Activated CD8-positive, alpha-beta T cell treated with anti-CD3 and anti-CD28 coated beads, Interleukin-2, amount 10 ng/mL, durations not matched to agents 7 days and 5 days (primary cell): Measurements from ENCODE around the gene CD44. TPM values are rescaled to one million over a fixed set of nuclear protein-coding genes. Genes with fewer than 3 reads are reported as not detected.
"Not testable (repeated sequence)": the region's sequence is repeated elsewhere in the genome, so short reads cannot be mapped to it uniquely, and the experiment has no call there.

Source experiments
- ATAC-seq: fragments of 150-1000 bp; cut with Tn5 transposase; one replicate; pipeline ENCODE4 v1.10.0; 2021; ENCODE audit warnings: moderate library complexity
- CTCF ChIA-PET: fragments of 350-600 bp; sonication (Branson Sonifier 250); formaldehyde crosslinking; loops from one replicate; lab custom pipeline; 2021; ENCODE audit warnings: antibody characterized with exemption; lab: Charles Lee
- POLR2A ChIA-PET: fragments of 350-600 bp; sonication (Branson Sonifier 250); formaldehyde crosslinking; loops from one replicate; lab custom pipeline; 2021; ENCODE audit warnings: antibody characterized with exemption; lab: Charles Lee
- DNase-seq: peaks from one replicate; pipeline ENCODE4 v3.0.0-alpha.2; 2020
- H3K27ac Mint-ChIP-seq: one replicate; pipeline ENCODE4 v1.8.0; 2021; ENCODE audit warnings: mild to moderate bottlenecking, mixed read lengths
- H3K27me3 Mint-ChIP-seq: one replicate; pipeline ENCODE4 v1.8.0; 2021; ENCODE audit warnings: low read depth, mixed read lengths
- H3K36me3 Mint-ChIP-seq: one replicate; pipeline ENCODE4 v1.8.0; 2021; ENCODE audit warnings: low read depth, mixed read lengths
- H3K4me1 Mint-ChIP-seq: one replicate; pipeline ENCODE4 v1.8.0; 2021; ENCODE audit warnings: low read depth, mixed read lengths
- H3K4me3 Mint-ChIP-seq: one replicate; pipeline ENCODE4 v1.8.0; 2021; ENCODE audit warnings: mild to moderate bottlenecking, mixed read lengths
- H3K9me3 Mint-ChIP-seq: one replicate; pipeline ENCODE4 v1.8.0; 2022; ENCODE audit warnings: mixed read lengths; ENCODE audit not compliant: insufficient read depth
- total RNA-seq, 2 experiments: library from RNA; stranded (reverse); gene quantifications; one replicate each; pipeline ENCODE4 v1.2.3, GENCODE V29; 2021

CD44 gene
- total RNA-seq, 2 experiments from 2014 or later: 398 to 399 TPM

DNA sequence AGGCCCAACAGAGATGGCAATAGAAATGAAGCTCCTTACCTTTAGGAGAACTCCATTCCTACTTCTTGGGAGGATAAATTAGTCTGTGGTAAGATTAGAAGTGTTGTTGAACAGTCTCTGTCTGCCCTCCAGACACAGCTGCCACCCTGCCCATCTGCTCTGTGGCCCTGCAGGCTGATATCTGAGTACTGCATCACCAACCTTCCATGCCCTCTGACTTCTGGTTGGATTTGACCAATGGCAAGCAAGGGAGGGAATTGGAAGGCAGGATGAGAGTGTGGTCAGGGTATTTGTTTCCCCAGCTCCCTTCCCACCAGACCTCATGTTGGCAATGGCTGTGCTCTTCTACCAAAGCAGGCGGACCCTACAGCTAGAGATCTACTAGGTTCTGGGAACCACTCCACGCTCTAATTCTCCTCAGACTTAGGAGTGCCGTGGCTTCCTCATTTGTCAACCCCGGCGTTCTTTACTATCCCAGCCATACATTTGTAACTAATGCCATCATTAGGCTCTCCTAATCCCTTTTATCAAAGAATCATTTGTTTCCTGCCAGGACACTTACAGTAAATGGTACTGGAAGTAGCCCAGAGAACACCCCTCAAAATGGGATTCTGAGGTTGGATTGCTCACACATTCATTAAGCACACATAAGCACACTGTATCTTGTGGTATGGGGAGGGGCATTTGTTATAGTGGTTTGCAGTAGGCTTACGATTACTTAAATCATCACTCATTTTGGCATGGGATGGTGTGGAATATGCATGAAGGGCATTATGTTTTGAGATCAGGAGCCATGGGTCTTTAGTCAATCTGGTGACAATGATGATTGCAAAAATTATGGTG is 35.4 kb upstream of the CD44 start:
- Mint-ChIP-seq H3K4me3 (no peak overlapping the region), H3K27me3 (no peaks in the 10 kb centered on the region), H3K4me1 (peaks cover 30% of the 10 kb centered on the region), H3K36me3 (no peaks in the 10 kb centered on the region), H3K9me3 (no peaks in the 10 kb centered on the region), H3K27ac (no peak overlapping the region)
- POLR2A ChIA-PET: interaction anchor here (0.6 to 0.7 kb wide), 2 partner anchors 36 to 162 kb away, joined by 3 read pairs; partner anchors contain the start of gene CD44
- CTCF ChIA-PET: no interaction called here
- ATAC-seq (no peak), DNase-seq (no peak)

GRCh38 chr11:35104655-35105054 is 34.3 kb upstream of the CD44 start:
- H3K36me3 Mint-ChIP-seq: no peaks in the 10 kb centered on the region
- no peak overlapping the region for H3K4me3 Mint-ChIP-seq
- DNase-seq: no peak
- H3K9me3 Mint-ChIP-seq: no peaks in the 10 kb centered on the region
- ATAC-seq: no peak
- CTCF ChIA-PET: no interaction called here
- no peaks in the 10 kb centered on the region for H3K27me3 Mint-ChIP-seq
- POLR2A ChIA-PET: interaction anchor here (1.0 kb wide), 1 partner anchor 14 kb away, joined by 5 read pairs; no protein-coding TSS in a partner anchor
- H3K27ac Mint-ChIP-seq: no peak overlapping the region
- peaks cover 31% of the 10 kb centered on the region for H3K4me1 Mint-ChIP-seq

DNA sequence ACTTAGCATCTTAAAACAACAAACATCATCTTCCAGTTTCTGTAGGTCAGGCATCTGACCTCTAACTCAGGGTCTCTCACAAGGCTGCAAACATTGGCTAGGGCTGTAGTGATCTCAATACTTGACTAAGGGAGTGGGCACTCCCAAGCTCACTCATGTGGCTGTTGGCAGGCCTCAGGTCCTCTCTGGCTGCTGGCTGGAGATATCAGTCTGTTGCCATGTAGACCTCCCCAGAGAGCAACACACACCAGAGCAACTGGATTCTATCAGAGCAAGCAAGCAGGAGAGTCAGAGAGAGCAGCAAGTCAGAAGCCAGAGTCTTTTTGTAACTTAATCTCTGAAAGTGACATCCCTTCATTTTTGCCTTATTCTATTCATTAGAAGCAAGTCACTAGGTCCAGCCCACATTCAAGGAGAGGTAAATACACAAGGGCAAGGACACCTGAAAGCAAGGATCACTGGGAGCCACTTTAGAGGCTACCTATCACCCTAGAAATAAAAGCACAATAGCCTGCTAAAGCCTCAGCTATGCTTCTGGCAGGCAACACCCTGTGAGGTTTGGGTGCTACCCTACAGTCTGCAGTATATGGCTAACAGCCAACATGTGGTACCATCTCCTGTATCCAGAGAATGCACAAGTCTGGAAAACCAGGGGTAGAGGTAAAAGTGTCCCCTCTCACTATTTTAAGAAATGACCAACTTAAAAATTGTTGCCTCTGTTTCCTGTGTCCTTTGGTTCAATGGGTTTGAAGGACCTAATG is 33.5 kb upstream of the CD44 start:
- Mint-ChIP-seq H3K27me3 (no peaks in the 10 kb centered on the region), H3K4me1 (peaks cover 39% of the 10 kb centered on the region), H3K27ac (no peak overlapping the region), H3K4me3 (no peak overlapping the region), H3K9me3 (no peaks in the 10 kb centered on the region), H3K36me3 (no peaks in the 10 kb centered on the region)
- CTCF ChIA-PET: no interaction called here
- POLR2A ChIA-PET: interaction anchor here (1.0 kb wide), 1 partner anchor 13 kb away, joined by 5 read pairs; no protein-coding TSS in a partner anchor
- ATAC-seq (no peak), DNase-seq (no peak)

- POLR2A ChIA-PET: no interaction called here
- Mint-ChIP-seq H3K27me3 (no peaks in the 10 kb centered on the region), H3K27ac (peak overlapping the region; percentile 34), H3K36me3 (no peaks in the 10 kb centered on the region), H3K4me1 (peaks cover 50% of the 10 kb centered on the region), H3K9me3 (no peaks in the 10 kb centered on the region), H3K4me3 (peak overlapping the region; percentile 7)
- DNase-seq (no peak), ATAC-seq (peak; percentile 74)
- CTCF ChIA-PET: interaction anchor here (1.4 kb wide), 1 partner anchor 93 kb away, joined by 3 read pairs; no protein-coding TSS in a partner anchor
Observed at GRCh38 chr11:35106595-35106994, 32.4 kb upstream of the CD44 start.

GRCh38 chr11:35107861-35108260 is 31.1 kb upstream of the CD44 start:
- H3K9me3 Mint-ChIP-seq: no peaks in the 10 kb centered on the region
- no peak overlapping the region for H3K27ac Mint-ChIP-seq
- no peak overlapping the region for H3K4me3 Mint-ChIP-seq
- ChIA-PET POLR2A (no interaction called here), CTCF (no interaction called here)
- peaks cover 55% of the 10 kb centered on the region for H3K4me1 Mint-ChIP-seq
- peaks cover 4% of the 10 kb centered on the region for H3K27me3 Mint-ChIP-seq
- no peaks in the 10 kb centered on the region for H3K36me3 Mint-ChIP-seq
- DNase-seq (no peak), ATAC-seq (no peak)

DNA sequence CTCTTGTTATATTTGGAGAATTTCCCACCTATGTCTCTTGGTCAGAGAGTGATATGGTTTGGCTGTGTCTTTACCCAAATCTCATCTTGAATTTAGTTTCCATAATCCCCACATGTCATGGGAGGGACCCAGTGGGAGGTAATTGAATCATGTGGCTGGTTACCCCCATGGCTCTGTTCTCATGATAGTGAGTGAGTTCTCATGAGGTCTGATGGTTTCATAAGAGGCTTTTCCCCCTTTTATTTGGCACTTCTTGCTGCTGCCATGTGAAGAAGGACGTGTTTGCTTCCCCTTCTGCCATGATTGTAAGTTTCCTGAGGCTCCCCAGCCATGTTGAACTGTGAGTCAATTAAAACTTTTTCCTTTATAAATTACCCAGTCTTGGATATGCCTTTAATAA is 30.6 kb upstream of the CD44 start:
- ATAC-seq, H3K36me3 Mint-ChIP-seq, CTCF ChIA-PET, H3K27me3 Mint-ChIP-seq, POLR2A ChIA-PET, H3K4me3 Mint-ChIP-seq, DNase-seq, H3K9me3 Mint-ChIP-seq, H3K27ac Mint-ChIP-seq: not testable (repeated sequence)
- H3K4me1 Mint-ChIP-seq: peaks cover 55% of the 10 kb centered on the region

DNA sequence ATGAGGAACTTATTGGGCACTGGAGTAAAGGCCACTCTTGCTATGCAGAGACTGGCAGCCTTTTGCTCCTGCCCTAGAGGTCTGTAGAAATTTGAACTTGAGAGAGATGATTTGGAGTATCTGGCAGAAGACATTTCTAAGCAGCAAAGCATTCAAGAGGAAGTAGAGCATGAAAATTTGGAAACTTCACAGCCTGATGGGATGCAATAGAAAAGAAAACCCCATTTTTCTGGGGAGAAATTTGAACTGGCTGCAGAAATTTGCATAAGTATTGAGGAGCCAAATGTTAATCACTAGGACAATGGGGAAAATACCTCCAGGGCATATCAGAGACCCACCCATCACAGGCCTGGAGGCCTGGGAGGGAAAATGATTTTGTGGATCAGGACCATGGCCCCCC is 29.9 kb upstream of the CD44 start:
- DNase-seq: no peak
- CTCF ChIA-PET: no interaction called here
- H3K27ac Mint-ChIP-seq: no peak overlapping the region
- H3K4me1 Mint-ChIP-seq: peaks cover 55% of the 10 kb centered on the region
- POLR2A ChIA-PET: no interaction called here
- no peaks in the 10 kb centered on the region for H3K9me3 Mint-ChIP-seq
- H3K4me3 Mint-ChIP-seq: no peak overlapping the region
- H3K27me3 Mint-ChIP-seq: peaks cover 4% of the 10 kb centered on the region
- H3K36me3 Mint-ChIP-seq: no peaks in the 10 kb centered on the region
- ATAC-seq: no peak

DNA sequence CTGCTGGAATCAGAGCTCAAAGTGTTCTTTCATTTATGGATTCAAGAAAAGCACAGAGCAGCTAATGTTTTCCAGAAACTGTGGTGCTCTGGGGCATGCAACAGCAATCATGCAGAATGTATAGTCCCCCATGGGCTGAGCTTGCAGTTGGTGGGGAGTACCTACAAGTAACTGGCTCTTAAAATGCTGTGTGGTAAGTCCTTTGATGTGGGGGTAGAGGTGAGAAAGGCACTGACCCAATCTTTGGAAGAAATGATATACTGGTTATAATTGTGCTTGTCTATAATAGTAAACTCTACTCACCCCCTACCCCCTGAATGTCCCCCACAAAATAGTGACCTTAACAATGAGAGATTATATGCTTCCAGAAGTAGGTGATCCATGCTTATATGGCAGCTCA is 29.1 kb upstream of the CD44 start:
- Mint-ChIP-seq H3K9me3 (no peaks in the 10 kb centered on the region), H3K36me3 (no peaks in the 10 kb centered on the region), H3K27ac (no peak overlapping the region), H3K4me1 (peaks cover 55% of the 10 kb centered on the region), H3K27me3 (peaks cover 4% of the 10 kb centered on the region), H3K4me3 (no peak overlapping the region)
- ChIA-PET POLR2A (no interaction called here), CTCF (no interaction called here)
- DNase-seq (no peak), ATAC-seq (no peak)

DNA sequence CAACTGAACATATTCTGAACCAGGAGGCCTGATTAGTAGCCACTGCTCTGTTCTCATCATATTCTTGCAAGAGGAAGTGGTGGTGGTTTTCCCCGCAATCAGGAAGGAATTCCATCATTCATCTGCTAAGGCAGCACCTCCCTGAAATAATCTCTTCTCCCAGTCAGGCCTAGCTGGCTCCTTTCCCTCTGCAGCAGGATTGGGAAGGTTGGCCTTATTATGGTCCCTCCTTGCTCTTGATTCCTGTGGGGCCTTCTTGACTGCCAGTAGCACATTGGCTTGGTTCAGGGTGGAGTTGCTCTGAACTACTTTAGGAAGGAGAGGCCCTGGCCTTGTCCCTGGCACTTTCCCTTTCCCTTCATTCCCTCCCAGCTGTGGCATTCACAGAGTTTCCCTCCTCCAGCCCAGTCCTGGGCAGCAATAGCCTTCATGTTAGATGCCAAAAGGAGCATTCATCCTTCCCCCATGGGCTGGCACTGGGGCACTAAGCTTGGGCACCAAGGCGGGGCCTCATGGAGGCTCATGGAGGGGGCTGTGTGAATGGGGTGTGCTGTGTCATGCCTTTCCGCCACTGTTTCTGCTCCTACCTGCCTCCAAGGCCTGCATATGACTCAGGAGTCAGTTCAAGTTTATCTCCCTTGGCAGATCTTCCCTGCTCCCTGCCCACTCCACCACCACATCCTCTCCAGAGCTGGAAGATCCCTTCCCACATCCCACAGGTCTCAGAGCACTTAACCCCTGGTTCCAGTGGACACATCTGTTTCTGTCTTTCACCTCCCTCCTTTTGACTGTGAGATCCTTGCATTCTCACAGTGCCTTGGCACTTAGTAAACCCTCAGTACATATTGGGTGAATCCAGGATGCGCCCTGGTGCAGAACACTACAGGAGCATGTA is 27.6 kb upstream of the CD44 start:
- H3K4me3 Mint-ChIP-seq: peak overlapping the region; percentile 25
- H3K27ac Mint-ChIP-seq: peak overlapping the region; percentile 64
- peaks cover 45% of the 10 kb centered on the region for H3K4me1 Mint-ChIP-seq
- ChIA-PET POLR2A (no interaction called here), CTCF (interaction anchor here (1.0 kb wide), 1 partner anchor 12 kb away, joined by 4 read pairs; no protein-coding TSS in a partner anchor)
- peaks cover 7% of the 10 kb centered on the region for H3K27me3 Mint-ChIP-seq
- ATAC-seq (no peak), DNase-seq (no peak)
- no peaks in the 10 kb centered on the region for H3K9me3 Mint-ChIP-seq
- no peaks in the 10 kb centered on the region for H3K36me3 Mint-ChIP-seq

DNA sequence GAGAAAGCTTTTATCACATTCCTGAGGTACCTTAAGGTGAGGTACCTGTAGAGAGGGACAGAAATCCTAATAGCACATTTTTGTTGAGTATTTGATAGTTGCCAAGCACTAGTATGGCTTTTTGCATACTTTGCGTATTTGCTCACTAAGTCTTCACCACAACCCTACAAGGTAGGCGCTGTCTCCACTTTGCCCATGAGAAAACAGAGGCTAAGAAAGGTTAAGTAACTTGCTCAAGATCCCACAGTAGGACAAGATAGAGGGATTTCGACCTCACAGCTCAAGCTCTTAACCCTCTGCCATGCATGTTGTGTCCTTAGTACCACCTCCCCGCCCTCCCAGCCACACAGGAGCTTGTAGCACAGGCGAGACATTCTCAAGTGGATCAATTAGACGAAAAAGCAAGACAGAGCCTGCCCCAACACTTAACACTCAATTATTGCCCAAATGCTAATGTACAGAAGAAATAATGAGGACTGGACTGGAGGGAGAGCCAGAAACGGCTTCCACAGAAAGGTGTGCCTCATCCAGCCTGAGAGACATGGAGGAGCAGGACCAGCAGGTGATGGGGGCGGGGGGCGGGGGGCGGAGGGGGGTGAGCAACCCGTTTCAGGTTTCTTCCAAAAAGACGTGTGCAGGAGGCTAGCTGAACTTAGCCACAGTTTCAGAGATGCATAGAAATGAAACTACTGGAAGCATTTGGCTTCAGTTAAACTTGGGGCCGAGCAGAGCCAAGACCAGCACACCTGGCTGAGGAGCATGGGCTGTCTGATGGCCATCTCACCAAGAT is 26.7 kb upstream of the CD44 start:
- ChIA-PET POLR2A (no interaction called here), CTCF (interaction anchor here (1.0 kb wide), 1 partner anchor 11 kb away, joined by 4 read pairs; no protein-coding TSS in a partner anchor)
- peaks cover 7% of the 10 kb centered on the region for H3K27me3 Mint-ChIP-seq
- no peak overlapping the region for H3K4me3 Mint-ChIP-seq
- ATAC-seq (no peak), DNase-seq (no peak)
- no peaks in the 10 kb centered on the region for H3K9me3 Mint-ChIP-seq
- peaks cover 36% of the 10 kb centered on the region for H3K4me1 Mint-ChIP-seq
- no peaks in the 10 kb centered on the region for H3K36me3 Mint-ChIP-seq
- H3K27ac Mint-ChIP-seq: peak overlapping the region; percentile 64

- Mint-ChIP-seq H3K27ac (no peak overlapping the region), H3K4me1 (peaks cover 32% of the 10 kb centered on the region), H3K9me3 (no peaks in the 10 kb centered on the region), H3K4me3 (no peak overlapping the region), H3K36me3 (no peaks in the 10 kb centered on the region), H3K27me3 (peaks cover 7% of the 10 kb centered on the region)
- ChIA-PET CTCF (no interaction called here), POLR2A (interaction anchor here (1.4 kb wide), 1 partner anchor 27 kb away, joined by 3 read pairs; the partner anchor contains the start of gene CD44)
- no peak for ATAC-seq
- no peak for DNase-seq
Observed at GRCh38 chr11:35112846-35113105, 26.2 kb upstream of the CD44 start.
